Measurements from ENCODE around the gene METTL16. TPM values are rescaled to one million over a fixed set of nuclear protein-coding genes. Genes with fewer than 3 reads are reported as not detected.
A peak's percentile ranks its signal among the peaks of the same experiment; 100 is the strongest.
"Not testable (repeated sequence)": the region's sequence is repeated elsewhere in the genome, so short reads cannot be mapped to it uniquely, and the experiment has no call there.

METTL16 gene
- total RNA-seq (2014; rRNA removed; shearing (Covaris generic)): 25.4 and 34.7 TPM in 2 replicates

DNA sequence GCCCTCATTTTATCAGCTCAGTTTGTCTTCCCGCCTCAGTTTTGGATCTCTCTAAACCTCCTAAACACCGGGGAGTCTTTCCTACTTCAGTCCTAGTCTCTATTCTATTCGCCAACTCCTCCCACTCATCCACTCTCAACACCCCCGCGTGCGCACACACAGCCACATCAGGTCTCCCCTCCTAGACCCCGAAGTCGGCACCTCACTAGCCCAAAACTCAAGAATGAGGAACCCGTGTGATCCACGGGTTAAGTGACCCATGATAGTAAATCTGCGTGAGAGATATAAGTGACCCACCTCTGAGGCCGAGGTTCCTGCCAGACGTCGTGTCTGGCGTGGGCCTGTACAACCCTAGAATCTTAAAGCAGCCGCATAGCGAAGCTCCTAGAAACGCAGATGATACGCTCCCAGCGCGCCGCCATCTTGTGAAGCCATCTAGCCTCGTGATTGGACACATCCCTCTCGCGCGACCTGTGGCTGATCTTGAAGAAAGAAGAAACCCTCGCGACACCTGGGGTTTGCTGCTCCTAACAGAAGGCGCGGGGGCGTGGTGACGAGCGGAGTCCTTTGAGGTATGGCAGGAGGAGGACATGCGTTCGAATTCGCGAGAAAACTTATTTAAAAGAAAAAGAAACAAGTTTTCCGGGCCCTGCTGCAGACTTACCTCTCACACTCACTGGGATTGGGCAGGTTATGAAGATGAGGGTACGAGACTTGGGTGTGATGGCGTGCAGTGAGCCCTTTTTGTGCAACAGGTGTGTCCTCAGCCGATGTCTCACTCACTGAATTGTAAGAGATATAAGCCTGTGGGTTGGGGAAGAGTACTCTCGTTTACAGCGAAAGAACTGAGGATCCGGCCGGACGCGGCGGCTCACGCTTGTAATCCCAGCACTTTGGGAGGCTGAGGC is at the start of gene METTL16:
Gene METTL16, minus strand, starts transcription at position 427 of the 908 bp plus-strand sequence. CDS start 9,557 bp downstream, outside the sequence.
- peak; percentile 98 for DNase-seq (ENCODE audit: low spot score)

DNA sequence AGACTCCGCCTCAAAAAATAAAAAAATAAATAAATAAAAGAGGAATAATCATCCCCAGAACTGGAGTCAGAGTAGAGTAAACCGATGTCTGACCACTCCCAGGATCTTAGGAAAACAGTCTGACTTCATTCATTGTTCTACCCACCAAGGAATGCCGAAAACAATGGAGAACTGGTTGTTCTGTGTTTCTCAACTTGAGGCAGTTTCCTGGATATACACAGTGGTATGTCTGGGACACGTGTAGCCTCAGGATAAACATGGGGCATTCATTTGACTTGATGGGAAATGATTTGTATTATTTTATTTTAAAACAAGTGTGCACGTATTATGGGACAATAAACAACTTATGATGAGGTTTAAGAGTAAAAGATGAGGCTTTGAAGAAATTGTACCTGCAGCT is 49.0 kb upstream of the METTL16 start:
- DNase-seq (ENCODE audit: low spot score): no peak

DNA sequence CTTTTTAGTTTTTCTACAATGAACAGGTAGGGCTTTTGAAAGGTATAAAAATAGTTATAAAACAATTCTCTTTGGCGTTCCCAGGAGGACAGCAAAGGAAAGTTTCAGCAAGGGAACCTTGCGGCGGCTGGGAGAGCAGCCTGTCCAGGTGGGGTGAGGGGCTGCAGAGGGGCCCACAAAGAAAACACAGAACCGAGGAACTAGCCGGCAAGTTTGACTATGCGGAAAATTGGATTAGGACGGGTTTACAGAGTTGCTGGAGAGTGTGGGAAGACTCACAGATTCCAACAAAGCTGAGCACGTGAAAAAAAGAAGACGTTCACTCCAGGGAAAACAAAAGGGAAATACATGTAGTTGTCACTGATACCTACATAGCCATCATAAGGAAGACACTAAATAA is 40.2 kb upstream of the METTL16 start:
- DNase-seq (ENCODE audit: low spot score): no peak

DNA sequence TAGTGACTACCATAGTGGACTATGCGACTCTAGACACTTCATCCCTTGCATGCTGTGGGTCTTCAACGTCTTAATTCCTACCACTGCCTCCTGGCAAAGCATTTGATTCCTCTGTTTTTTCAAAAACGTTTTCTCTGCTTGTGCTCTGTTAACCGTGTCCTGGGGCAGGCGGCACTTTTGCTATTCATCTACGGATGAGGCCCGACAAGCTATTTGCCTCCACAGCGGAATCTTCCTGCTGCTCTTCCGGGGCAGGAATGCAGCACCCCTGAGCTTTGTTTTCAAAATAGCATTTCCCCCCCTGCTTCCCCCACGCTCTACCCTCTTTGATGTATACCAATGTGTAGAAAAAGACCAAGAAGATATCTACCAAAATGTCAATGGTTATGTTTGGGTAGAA is 39.8 kb upstream of the METTL16 start:
- DNase-seq (ENCODE audit: low spot score): no peak

- peak; percentile 20 for DNase-seq (ENCODE audit: low spot score)
Observed at GRCh38 chr17:2549392-2550211, 37.9 kb upstream of the METTL16 start.

DNA sequence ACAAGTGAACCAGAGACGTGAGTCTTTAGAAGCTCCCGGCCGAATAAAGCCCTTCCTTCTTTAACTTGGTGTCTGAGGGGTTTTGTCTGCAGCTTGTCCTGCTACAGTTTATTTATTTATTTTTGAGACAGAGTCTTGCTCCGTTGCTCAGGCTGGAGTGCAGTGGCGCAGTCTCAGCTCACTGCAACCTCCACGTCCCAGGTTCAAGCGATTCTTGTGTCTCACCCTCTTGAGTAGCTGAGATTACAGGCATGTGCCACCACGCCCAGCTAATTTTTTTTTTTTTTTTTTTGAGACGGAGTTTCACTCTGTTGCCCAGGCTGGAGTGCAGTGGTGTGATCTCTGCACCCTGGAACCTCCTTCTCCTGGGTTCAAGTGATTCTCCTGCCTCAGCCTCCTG is 36.3 kb upstream of the METTL16 start:
- not testable (repeated sequence) for DNase-seq (ENCODE audit: low spot score)

DNA sequence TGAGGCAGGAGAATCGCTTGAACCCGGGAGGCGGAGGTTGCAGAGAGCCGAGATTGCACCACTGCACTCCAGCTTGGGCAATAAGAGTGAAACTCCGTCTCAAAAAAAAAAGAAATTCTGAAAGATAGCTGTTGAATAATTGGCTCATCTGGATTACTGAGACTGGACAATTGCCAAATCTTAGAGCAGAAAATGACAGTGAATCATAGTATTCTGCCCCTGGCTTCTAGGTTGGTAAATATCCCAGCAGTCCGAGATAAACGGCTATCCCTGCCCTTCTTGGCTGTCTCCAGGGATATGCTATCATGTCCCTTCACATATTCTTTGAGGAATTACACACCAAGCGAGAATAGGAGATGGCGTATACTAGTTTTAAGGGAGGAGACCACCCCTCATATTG is 35.5 kb upstream of the METTL16 start:
- DNase-seq (ENCODE audit: low spot score): peak; percentile 34

DNA sequence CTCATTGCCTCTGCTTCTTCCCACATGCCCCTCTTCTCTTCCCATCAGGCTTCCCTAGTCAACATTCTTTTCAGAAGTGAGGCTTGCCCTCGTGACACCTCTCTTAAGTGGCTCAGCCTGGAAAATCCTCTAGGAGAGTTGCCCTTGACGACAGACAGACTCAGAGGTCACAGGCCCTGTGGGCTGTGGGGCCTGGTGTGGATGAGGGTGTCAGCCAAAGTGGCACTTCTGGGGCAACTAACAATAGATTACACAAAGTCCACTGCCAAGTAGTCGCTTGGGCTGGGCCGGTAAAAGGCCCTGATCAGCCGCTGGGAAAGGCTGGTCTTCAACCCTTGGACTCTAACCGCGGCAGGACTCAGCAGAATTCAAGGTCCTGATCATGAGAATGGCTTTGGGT is 33.7 kb upstream of the METTL16 start:
- no peak for DNase-seq (ENCODE audit: low spot score)

DNA sequence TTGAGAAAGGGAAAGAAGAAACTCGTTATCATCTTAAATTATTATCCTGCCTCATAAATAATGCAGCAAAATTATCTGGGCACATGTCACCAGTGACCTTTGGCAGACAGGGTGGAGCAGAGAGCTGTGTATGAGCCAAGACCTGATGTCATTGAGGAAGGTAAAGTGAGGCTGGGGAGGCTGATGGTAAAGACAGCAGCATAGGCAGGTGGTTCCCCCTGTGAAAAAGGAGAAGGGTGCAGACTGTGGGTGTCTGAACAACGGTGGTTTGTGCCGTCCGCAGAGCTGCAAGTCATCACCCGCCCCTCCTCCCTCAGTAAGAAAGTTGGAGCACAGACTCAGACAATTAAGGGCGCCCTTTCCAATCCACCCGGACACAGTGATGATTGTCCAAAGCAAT is 30.8 kb upstream of the METTL16 start:
- DNase-seq (ENCODE audit: low spot score): no peak

- DNase-seq (ENCODE audit: low spot score): no peak
Observed at GRCh38 chr17:2542056-2542455, 30.4 kb upstream of the METTL16 start.

DNA sequence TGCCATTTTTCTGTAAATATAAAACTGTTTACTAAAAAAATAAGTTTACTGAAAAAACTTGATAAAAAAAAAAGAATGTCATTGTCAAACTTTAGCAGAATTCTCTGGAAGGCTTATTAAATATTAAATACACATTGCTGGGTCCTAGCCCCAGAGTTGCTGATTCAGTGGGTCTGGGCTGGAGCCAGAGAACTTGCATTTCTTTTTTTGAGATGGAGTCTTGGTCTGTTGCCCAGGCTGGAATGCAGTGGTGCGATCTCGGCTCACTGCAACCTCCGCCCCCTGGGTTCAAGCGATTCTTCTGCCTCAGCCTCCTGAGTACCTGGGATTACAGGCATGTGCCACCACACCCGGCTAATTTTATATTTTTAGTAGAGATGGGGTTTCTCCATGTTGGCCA is 25.9 kb upstream of the METTL16 start:
- DNase-seq (ENCODE audit: low spot score): not testable (repeated sequence)

DNA sequence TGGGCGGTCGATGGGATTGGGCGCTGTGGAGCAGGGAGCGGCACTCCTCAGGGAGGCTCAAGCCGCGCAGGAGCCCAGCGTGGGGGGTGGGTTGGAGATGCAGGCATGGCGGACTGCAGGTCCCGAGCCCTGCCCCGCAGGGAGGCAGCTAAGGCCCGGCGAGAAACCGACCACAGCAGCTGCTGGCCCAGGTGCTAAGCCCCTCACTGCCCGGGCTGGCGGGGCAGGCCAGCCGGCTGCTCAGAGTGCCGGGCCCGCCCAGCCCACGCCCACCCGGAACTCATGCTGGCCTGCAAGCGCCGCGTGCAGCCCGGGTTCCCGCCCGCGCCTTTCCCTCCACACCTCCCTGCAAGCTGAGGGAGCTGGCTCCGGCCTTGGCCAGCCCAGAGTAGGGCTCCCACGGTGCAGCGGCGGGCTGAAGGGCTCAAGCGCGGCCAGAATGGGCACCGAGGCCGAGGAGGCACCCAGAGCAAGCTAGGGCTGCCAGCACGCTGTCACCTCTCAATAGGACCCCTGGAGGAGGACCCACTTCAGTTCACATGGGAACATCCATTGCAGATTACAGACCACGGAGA is 20.5 kb upstream of the METTL16 start:
- no peak for DNase-seq (ENCODE audit: low spot score)

GRCh38 chr17:2531243-2531954 is 19.7 kb upstream of the METTL16 start:
- peak; percentile 16 for DNase-seq (ENCODE audit: low spot score)

GRCh38 chr17:2521775-2522410 is 10.2 kb upstream of the METTL16 start:
- not testable (repeated sequence) for DNase-seq (ENCODE audit: low spot score)

DNA sequence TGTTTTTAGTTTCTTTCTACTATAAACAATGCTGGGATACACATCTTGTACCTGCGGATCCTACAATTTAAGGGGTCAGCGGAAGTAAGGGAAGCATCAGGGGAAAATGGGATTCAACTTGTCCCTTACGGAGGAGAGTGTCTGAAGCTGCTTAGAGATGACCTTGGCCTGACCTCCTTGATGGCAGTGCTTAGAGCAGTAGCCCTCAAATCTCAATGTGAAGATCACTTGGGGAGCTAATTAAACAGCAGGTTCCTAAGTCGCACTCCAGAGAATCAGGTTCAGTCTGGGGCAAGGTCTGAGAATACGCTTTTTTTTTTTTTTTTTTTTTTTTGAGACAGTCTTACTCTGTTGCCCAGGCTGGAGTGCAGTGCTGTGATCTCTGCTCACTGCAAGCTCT is 9.6 kb upstream of the METTL16 start:
- no peak for DNase-seq (ENCODE audit: low spot score)

- DNase-seq (ENCODE audit: low spot score): no peak
Observed at GRCh38 chr17:2517539-2517938, 5.9 kb upstream of the METTL16 start.

DNA sequence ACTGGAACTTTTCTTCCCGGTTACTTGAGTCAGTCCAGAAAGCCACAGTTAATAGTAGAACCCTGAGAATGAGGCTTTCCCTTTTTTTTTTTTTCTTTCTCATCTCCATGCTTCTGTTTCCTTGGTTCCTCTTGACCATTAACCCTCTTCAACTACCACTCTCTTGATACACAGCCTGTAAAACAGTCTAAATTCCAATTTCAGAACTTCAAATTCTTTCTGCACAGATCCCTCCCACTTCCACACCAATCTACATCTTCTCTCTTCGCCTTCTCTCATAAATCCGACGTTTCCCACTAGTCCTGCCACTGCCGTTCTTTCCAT is 588 bp downstream of the METTL16 start:
- DNase-seq (ENCODE audit: low spot score): no peak

DNA sequence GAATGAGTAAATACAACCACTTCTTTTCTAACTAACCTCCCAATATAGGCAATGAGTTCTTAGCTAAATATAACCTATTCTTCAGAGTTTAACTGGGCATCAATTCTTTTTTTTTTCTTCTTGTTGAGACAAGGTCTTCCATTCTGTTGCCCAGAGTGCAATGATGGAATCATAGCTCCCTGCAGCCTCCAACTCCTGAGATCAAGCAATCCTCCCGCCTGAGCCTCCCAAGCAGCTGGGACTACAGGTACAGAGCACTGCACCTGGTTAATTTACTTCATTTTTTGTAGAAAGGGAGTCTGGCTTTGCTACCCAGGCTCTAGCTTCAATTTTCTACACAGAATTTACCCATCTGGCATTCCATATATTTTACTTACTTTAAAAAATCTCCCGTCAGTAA is 1.1 kb downstream of the METTL16 start:
- no peak for DNase-seq (ENCODE audit: low spot score)

- DNase-seq (ENCODE audit: low spot score): no peak
Observed at GRCh38 chr17:2508035-2508434, 3.7 kb downstream of the METTL16 start.

DNA sequence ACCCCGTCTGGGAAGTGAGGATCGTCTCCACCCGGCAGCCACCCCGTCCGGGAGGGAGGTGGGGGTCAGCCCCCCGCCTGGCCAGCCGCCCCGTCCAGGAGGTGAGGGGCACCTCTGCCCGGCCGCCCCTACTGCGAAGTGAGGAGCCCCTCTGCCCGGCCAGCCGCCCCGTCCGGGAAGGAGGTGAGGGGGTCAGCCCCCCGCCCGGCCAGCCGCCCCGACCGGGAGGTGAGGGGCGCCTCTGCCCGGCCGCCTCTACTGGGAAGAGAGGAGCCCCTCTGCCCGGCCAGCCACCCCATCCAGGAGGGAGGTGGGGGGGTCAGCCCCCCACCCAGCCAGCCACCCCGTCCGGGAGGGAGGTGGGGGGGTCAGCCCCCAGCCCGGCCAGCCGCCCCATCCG is 4.7 kb downstream of the METTL16 start:
- not testable (repeated sequence) for DNase-seq (ENCODE audit: low spot score)

- no peak for DNase-seq (ENCODE audit: low spot score)
Observed at GRCh38 chr17:2503627-2504026, 8.1 kb downstream of the METTL16 start.
